Spinal cord (tissue), 10 donors: ENCODE results near the gene FOXL3. TPM values are rescaled to one million over a fixed set of nuclear protein-coding genes. Genes with fewer than 3 reads are reported as not detected.

Experiments
- DNase-seq, 6 donors: peaks; one replicate each; pipeline versions ENCODE4 v3.0.0 to v3.0.0-alpha.2; 2013 to 2015; ENCODE audit warnings: low spot score in 6 of 6, low read depth in 4 of 6
- H3K27ac ChIP-seq: one replicate; pipeline ENCODE4 v1.5.1; 2013; ENCODE audit warnings: low read depth, low read length, control low read depth
- H3K27me3 ChIP-seq: one replicate; pipeline ENCODE4 v1.6.1; 2013; ENCODE audit warnings: low read length; ENCODE audit not compliant: control insufficient read depth, insufficient read depth
- H3K36me3 ChIP-seq: one replicate; pipeline ENCODE4 v1.6.1; 2013; ENCODE audit warnings: low read length; ENCODE audit not compliant: control insufficient read depth, insufficient read depth
- H3K4me1 ChIP-seq: one replicate; pipeline ENCODE4 v1.6.1; 2013; ENCODE audit warnings: low read length; ENCODE audit not compliant: control insufficient read depth, insufficient read depth
- H3K4me3 ChIP-seq: one replicate; pipeline ENCODE4 v1.5.1; 2013; ENCODE audit warnings: low read depth, low read length, control low read depth
- H3K9me3 ChIP-seq: one replicate; pipeline ENCODE4 v1.6.1; 2013; ENCODE audit warnings: low read length; ENCODE audit not compliant: control insufficient read depth, insufficient read depth
- WGBS: methylation state at CpG from one replicate; pipeline ENCODE4 v1.1.5; 2013; ENCODE audit warnings: missing lambda C conversion rate; ENCODE audit not compliant: insufficient coverage; 5-methylcytosine and 5-hydroxymethylcytosine counted together
- polyA plus RNA-seq, 2 donors: library from polyadenylated mRNA; unstranded; fragments of 120-200 nt; gene quantifications; one replicate each; pipeline ENCODE4 v1.2.1, GENCODE V29; 2013; ENCODE audit not compliant: insufficient read length in 2 of 2
- total RNA-seq, 2 donors: library from RNA; depleted of rRNA in 1 of 2; stranded (reverse); fragments of 120-200 nt in 1 of 2; fragments of >200 nt in 1 of 2; gene quantifications; one replicate each; pipeline versions ENCODE4 v1.2.3 to v1.2.4, GENCODE V29; 2013 to 2014
- donor health status: healthy.

FOXL3 gene
- total and polyA plus RNA-seq, 4 donors, result 0.33 TPM; not detected in 3

DNA sequence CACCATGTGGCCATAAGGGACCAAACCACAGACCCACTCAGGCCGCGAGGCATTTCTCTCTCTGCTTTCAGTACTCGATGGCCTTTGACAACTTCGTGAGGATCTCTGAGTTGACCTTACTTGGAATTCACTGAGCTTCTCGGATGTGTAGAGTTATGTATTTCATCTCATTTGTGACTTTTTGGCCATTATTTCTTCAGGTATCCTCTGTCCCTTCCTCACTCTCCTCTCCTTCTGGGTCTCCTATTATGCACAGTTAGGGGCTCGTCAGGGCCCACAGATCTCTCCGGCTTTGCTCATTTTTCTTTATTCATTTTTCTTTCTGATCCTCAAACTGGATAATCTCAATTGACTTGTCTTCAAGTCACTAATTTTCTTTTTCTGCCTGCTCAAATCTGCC is 16.6 kb upstream of the FOXL3 start:
- H3K9me3 ChIP-seq, result peaks cover 6% of the 10 kb centered on the region
- DNase-seq, result no peak
- WGBS, result 97% methylated on average over 3 of the region's 7 CpGs

DNA sequence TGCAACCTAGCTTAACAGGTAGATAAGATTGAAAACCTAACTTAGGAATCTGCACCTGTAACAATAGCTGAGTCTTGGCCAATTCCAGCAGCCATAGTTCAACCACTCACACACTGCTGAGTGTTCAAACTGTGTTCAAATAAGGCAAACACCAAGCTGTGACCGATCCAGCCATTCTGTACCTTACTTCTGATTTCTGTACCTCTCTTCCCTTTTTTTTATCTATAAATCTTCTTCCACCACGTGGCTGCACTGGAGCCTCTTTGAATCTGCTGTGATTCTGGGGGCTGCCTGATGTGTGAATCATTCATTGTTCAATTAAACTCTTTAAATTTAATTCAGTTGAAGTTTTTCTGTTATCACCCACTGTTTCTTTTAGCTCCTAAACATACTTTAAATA is 15.7 kb upstream of the FOXL3 start:
- DNase-seq, result no peak
- no CpG with 5 or more reads among the region's 2 CpGs for WGBS
- Histone ChIP-seq H3K27ac (no peak overlapping the region), H3K4me1 (no peaks in the 10 kb centered on the region), H3K9me3 (peaks cover 6% of the 10 kb centered on the region), H3K36me3 (no peaks in the 10 kb centered on the region), H3K27me3 (no peaks in the 10 kb centered on the region), H3K4me3 (no peak overlapping the region)

More for the DNA sequence above, 16.6 kb upstream of the FOXL3 start:
- H3K27ac ChIP-seq, result no peak overlapping the region
- no peaks in the 10 kb centered on the region for H3K36me3 ChIP-seq
- no peaks in the 10 kb centered on the region for H3K4me1 ChIP-seq
- no peak overlapping the region for H3K4me3 ChIP-seq
- H3K27me3 ChIP-seq, result no peaks in the 10 kb centered on the region

DNA sequence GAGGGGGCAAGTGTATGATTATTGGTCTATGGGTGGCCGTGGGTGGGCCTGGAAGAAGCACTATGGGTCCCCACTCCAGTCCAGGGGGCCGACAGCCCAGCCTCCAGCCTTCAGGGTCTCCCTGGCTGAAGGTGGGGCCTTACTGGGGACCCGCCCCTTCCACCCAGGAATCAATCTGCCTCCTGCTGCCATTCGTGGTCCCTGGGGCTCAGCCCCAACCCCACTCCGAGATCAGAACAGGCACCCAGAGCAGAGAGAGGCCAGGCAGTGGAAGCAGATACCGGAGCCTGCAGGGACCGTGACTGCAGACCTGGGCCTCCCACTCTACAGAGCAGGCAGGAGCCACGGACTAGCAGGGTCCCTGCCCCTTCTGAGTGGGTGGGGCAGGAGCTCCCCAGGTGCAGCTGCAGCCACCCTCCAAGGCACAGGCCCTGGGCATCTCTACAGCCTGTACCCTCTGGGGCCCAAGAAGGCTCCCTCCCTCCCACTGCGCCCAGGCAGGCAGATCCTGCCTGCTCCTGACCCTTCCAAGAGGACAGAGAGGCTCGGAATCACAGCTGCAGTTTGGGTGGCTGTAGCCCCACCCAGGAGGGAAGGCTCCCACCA is 13.6 kb upstream of the FOXL3 start:
- no peak for DNase-seq
- Histone ChIP-seq H3K4me1 (no peaks in the 10 kb centered on the region), H3K9me3 (peaks cover 6% of the 10 kb centered on the region), H3K27ac (no peak overlapping the region), H3K36me3 (no peaks in the 10 kb centered on the region), H3K4me3 (no peak overlapping the region), H3K27me3 (no peaks in the 10 kb centered on the region)
- 86% methylated on average over 9 of the region's 10 CpGs for WGBS

DNA sequence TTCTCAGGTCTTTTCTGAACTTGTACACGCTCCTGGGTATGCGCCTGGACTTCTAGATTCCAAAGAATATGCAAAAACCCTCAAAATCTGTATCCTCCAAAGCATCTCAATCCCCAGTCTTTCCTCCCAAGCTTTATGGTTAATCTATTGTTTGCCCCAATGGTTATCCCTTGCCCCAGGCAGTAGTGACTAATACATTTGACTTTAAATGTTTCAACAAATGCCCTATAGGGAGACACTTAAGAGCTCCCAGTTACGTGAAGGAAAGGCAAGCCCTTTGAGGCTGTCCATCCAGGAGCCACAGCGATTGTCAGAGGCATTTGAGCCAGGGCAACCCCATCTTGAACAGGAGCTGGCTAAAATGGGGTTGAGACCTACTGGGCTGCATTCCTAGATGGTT is 12.7 kb upstream of the FOXL3 start:
- Histone ChIP-seq H3K36me3 (no peaks in the 10 kb centered on the region), H3K4me1 (no peaks in the 10 kb centered on the region), H3K9me3 (peaks cover 6% of the 10 kb centered on the region), H3K27ac (no peak overlapping the region), H3K27me3 (no peaks in the 10 kb centered on the region), H3K4me3 (no peak overlapping the region)
- WGBS, result 86% methylated on average over 4 of the region's 4 CpGs
- no peak for DNase-seq

DNA sequence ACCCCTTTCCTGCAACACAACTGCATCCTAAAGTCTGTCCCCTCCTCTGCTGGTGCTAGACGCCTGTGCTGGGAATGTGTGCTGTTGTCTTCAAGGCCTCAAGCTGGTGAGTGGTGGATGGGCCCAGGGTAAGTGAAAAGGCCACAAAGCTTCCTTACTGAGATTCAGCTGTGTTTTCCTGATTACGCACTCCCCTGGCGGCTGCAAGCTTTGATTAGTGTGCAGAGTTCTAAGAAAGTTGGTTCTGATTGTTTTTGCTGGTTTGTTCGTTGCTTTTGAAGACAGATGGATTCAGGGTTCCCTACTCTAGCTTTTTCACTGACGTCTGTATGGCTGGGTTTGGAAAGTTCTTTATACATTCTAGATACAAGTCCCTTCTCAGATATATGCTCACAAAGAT is 11.9 kb upstream of the FOXL3 start:
- Histone ChIP-seq H3K27ac (no peak overlapping the region), H3K4me1 (no peaks in the 10 kb centered on the region), H3K9me3 (peaks cover 3% of the 10 kb centered on the region), H3K4me3 (no peak overlapping the region), H3K27me3 (no peaks in the 10 kb centered on the region), H3K36me3 (no peaks in the 10 kb centered on the region)
- DNase-seq, result no peak
- WGBS, result 72% methylated on average over 3 of the region's 5 CpGs

DNA sequence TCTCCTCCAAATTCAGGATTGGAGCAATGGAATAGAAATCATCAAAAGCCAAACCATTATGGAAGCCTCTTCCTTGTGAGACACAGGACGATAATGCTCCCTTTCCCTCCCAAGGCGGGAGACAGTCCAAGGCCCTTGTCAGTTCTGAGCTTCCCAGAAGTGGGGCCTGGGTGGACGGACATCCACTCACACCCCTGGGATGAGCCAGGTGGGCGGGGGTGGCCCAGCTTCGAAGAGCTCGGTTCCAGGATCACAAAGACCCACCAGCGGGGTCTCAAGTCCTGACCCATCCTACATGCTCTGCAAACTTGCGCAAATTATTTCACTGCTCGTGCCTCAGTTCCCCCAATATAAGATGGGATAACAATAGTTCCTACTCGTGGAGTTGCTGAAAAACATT is 10.1 kb upstream of the FOXL3 start:
- Histone ChIP-seq H3K27ac (no peak overlapping the region), H3K4me1 (peaks cover 3% of the 10 kb centered on the region), H3K9me3 (no peaks in the 10 kb centered on the region), H3K4me3 (no peak overlapping the region), H3K27me3 (no peaks in the 10 kb centered on the region), H3K36me3 (no peaks in the 10 kb centered on the region)
- 85% methylated on average over 6 of the region's 10 CpGs for WGBS
- no peak for DNase-seq

DNA sequence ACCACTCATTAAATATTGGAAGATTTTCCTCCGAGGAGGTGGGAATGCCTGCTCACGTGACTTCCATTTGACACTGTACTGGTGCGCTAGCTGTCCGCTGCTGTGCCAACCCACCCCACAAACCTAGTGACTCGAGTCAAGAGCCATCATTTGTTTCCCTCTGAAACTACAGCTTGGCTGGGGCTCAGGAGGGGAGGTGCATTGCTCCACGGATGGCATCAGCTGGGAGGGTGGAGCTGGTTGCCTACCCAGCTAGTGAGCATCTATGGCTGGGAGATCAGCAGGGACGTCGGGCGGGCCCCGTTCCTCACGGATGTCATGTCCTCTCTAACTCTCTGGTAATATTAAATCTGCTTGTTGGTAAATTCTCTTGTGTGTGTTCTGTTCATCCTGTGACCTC is 9.5 kb upstream of the FOXL3 start:
- Histone ChIP-seq H3K27me3 (peaks cover 6% of the 10 kb centered on the region), H3K36me3 (no peaks in the 10 kb centered on the region), H3K9me3 (no peaks in the 10 kb centered on the region), H3K27ac (no peak overlapping the region), H3K4me1 (peaks cover 3% of the 10 kb centered on the region), H3K4me3 (no peak overlapping the region)
- DNase-seq, result no peak
- WGBS, result 56% methylated on average over 4 of the region's 11 CpGs

DNA sequence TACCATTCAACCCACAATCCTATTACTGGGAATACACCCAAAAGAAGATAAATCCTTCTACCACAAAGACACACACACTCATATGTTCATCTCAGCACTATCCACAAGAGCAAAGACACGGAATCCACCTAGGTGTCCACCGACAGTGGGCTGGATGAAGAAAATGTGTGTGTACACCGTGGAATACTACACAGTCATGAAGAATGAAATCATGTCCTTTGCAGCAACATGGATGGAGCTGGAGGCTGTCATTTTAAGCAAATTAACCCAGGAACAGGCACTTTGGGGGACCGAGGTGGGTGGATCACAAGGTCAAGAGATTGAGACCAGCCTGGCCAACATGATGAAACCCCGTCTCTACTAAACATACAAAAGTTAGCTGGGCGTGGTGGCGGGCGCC is 8.3 kb upstream of the FOXL3 start:
- Histone ChIP-seq H3K27me3 (peaks cover 11% of the 10 kb centered on the region), H3K9me3 (no peaks in the 10 kb centered on the region), H3K27ac (no peak overlapping the region), H3K36me3 (no peaks in the 10 kb centered on the region), H3K4me1 (peaks cover 3% of the 10 kb centered on the region), H3K4me3 (no peak overlapping the region)
- WGBS, result 96% methylated on average over 3 of the region's 8 CpGs
- DNase-seq, result no peak

DNA sequence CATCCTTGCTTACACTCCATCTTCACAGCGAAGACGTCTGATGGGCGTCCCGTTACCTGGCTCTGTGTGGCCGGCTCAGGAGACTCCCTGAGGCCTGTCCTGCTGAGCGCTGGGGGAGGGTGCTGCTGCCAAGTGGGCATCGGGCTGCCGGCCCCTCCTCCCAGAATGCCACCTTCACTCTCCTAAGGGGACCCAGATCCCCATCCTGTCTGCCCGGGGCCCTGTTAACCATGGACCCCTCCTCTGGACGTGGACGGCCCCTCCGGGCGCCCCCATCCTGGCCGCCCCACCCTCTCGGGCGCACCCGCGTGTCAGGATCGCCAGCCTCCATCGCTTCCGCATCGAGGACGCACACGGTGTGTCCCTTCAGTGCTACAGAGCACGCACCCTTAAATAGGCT is 7.3 kb upstream of the FOXL3 start:
- Histone ChIP-seq H3K27me3 (peaks cover 11% of the 10 kb centered on the region), H3K4me3 (no peak overlapping the region), H3K9me3 (no peaks in the 10 kb centered on the region), H3K36me3 (no peaks in the 10 kb centered on the region), H3K27ac (no peak overlapping the region), H3K4me1 (peaks cover 3% of the 10 kb centered on the region)
- no peak for DNase-seq
- 96% methylated on average over 21 of the region's 25 CpGs for WGBS

DNA sequence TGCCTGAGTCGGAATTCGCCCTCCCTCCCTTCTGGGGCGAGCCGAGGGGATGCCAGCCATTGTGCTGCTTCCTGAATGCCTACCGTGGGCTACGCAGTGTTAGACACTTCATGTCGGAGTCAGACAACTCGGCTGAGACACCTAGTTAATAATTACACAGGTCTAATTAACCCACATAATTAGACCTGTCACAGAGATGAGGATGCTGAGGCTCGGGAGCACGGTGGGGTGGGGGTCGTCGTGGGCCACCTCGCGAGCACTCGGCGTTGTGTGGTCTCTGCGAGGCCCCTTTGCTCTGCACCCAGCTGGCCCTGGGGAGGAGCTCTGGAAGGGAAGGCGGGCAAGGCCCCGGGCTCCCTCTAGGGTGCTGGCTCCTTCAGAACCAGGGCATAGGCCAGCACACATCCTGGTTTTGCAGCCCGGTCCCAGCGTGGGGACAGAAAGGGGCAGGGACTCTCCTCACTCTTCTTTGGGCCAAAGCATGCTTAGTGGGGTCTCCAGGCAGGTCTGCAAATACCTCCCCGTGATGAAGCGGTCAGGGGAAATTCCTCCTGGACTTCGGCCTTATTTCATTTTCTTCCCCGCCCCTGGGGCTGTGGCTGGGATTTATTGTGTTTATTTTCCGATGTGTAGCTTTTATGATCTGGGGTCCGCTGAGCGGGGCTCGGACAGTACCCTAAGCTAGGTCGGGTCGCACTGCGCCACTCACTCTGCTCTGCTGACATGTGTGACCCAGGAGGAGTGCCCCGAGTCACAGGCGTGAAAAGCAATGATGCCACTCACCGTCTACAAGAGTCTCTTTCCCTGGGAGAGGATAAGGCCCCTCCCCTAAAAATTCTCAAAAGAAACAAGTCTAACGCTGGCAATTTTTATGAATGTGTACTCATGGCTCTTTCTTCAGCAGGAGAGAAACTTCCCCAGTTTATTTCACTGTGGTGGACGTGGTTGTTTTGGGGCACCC is 4.9 kb upstream of the FOXL3 start:
- no peaks in the 10 kb centered on the region for H3K36me3 ChIP-seq
- WGBS, result 59% methylated on average over 35 of the region's 37 CpGs
- H3K27me3 ChIP-seq, result peaks cover 28% of the 10 kb centered on the region
- peaks cover 12% of the 10 kb centered on the region for H3K4me1 ChIP-seq
- no peak for DNase-seq
- H3K9me3 ChIP-seq, result no peaks in the 10 kb centered on the region
- no peak overlapping the region for H3K27ac ChIP-seq
- no peak overlapping the region for H3K4me3 ChIP-seq
